ENCODE results near the gene ZBTB18.

The ZBTB18 gene

DNA sequence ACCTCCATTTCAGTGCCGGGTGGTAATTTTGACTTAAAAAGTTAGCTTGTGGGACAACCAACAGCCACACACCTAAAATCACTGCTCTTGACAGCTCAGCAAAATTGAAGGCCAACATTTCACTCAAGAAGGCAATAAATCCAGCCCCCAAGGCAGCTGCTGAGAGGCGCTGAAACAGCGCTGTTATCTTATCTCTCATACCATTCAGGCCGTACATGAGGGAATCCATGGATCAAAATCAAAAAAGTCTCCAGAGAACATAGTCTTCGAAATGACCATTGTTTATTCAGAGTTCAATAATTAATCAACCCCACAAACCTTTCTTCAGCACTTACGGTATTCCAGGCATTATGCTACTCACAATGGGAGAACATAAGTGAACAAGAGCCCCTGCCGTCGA is 38.5 kb downstream of the ZBTB18 start:
- DNase-seq, result no peak

DNA sequence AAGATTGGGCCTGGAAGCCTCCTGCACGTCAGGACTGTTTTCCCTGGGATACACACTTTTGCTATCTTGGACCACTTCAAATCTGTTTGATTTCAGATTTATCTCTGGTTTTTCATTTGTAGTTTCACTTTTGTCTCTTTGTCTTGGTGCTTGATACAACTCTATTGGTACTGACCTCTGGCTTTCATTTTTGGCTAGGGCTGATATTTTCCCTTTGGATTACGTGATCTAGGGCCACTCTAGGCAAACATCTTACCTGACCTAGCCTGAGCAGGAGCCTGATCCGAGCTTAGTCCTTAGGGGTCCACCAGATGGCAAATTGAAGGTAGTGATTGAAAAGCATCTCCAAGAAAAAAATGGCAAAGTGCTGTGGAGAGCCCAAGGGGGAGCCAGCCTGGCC is 39.6 kb downstream of the ZBTB18 start:
- DNase-seq, result no peak

DNA sequence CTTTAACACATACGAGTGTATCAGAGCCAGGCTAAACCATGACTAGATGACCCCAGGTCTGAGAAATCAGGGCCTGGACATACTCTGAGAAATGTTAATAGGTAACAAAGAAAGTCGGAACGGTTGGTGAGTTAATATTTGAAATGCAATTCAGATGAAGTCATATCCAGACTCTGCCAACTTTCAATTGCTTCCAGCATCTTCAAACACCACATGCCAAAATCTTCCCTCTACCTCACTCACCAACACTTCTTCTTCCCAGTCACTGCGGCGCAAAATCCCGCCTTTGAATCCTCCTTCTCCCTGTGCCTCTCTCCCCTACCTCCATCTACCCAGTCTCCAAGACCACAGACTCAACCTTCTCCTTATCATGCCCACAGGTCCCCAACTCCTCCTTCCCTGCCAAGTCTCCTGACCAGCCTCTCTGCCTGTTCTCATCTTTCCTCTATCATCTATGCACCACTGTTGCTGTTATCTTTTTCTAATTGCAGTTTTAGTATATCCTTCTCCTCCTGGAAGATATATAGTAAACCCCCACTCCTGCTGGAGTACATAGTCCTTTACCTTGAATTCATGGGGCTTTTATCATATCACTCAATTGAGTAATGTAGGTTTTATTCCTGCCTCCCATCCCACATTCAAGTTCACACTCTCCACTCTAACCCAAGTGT is 41.3 kb downstream of the ZBTB18 start:
- DNase-seq, result no peak

DNA sequence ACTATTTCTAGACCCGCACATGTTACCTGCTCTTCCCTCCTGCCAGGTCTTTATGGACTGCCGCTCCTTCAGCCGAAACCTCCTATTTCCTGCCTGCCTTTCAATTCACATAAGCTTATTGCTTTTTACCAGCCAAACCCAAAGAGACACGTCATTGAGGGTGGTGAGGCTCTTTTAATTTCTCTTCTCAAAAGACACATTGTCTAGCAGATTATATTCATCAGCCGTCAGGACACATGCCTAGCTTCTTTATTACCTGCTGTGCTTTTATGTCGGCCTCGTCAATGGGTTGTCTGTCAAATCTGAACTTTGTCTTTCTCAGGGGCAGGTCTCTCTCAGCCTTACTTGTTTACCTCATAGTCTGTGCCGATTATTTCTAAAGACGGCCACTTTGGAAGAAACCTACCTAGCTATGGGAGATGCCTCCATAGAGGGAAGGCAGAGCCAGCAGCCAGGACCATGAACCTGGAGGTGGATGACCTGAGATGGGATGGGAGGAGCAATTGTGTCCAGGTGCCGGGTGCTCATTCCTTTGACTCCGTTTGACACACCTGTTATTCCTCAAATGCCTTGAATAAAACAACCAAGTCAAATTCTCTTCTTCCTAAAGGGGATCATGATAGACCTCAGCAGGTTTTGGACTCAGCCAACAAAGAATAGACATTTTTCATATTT is 42.0 kb downstream of the ZBTB18 start:
- no peak for DNase-seq

DNA sequence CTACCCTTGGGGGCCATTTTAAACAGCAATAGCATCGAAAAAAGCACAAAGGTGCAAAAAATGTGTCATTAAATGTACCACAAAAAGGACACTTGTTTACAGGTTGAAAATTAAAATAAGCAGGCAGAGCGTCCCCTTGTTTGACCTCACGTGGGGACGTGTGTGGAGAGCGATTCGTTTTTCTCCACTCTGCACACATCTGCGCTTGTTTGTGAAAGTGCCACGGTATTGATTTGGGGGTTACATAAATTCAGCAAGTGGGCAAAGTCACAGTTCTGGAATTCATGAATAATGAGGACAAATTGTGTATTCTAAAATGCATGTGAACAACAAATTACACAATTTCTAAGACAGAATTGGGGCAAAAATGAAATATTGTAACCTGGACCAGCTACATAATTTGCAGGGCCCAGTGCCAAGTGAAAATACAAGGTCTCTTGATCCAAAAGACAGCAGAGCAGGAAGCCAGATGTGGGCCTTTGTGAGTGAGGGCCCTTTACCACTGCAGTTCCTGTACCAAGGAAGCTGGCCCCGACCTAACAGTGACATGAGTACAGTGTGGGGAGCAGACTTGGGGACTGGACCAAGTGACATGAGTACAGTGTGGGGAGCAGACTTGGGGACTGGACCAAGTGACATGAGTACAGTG is 43.9 kb downstream of the ZBTB18 start:
- no peak for DNase-seq

DNA sequence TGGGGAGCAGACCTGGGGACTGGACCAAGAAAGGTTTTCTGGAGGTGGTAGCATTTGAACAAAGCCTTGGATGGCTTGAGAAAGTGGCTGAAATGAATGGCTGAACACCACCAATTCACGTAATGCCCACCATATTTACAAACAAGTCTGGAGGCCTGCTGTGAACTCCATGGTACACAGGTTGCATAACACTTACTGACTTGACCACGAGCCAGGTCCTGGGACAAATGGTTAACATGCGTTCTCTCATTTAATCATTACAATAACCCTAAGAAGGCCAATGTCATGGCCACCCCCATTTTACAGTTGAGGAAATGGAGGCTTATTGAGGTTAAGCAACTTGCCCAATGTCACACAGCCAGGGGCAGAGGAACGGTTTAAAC is 44.4 kb downstream of the ZBTB18 start:
- no peak for DNase-seq

DNA sequence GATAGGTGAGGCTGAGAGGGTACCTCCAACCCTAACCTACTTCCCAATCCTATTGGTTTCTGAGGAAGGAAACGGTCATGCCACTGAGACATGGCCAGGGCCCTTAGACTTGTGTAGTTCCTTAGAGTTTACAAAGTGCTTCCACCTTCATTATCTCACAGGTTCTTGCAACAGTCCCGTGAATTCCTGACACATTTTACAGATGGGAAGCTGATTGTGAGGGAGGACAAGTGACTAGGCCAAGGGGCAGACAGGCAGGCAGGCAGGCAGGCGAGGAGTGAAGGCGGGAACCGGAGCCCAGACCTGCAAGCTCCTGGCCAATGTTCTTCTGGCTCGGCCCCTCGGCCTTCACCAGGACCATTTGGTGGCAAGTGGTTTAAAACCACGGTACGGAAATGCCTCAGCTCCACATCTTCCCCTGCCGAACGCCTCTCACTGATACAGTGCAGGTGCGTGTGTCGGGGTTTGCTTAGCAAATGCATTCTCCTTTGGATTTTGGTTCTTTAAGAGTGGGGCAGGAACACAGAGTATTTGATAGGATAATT is 45.1 kb downstream of the ZBTB18 start:
- no peak for DNase-seq

DNA sequence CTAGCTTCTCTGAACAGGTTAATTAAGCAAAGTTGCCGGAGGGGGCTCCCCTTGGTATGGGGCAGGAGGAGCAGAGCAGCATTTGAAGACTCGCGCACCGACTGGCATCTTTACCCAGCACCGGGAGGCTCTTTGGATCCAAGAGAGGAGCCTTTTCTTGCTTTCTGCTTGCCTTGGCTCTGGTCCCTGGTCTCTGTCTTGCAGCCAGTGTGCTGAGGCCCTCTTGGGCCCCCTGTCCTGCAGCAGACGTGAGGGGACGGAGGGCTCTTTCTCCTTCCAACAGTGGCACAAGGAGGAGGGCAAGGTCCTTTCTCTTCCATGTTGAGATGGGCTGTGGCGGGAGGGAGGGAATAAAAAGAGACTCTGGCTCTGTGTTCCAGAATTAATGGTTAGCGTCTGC is 45.6 kb downstream of the ZBTB18 start:
- no peak for DNase-seq

DNA sequence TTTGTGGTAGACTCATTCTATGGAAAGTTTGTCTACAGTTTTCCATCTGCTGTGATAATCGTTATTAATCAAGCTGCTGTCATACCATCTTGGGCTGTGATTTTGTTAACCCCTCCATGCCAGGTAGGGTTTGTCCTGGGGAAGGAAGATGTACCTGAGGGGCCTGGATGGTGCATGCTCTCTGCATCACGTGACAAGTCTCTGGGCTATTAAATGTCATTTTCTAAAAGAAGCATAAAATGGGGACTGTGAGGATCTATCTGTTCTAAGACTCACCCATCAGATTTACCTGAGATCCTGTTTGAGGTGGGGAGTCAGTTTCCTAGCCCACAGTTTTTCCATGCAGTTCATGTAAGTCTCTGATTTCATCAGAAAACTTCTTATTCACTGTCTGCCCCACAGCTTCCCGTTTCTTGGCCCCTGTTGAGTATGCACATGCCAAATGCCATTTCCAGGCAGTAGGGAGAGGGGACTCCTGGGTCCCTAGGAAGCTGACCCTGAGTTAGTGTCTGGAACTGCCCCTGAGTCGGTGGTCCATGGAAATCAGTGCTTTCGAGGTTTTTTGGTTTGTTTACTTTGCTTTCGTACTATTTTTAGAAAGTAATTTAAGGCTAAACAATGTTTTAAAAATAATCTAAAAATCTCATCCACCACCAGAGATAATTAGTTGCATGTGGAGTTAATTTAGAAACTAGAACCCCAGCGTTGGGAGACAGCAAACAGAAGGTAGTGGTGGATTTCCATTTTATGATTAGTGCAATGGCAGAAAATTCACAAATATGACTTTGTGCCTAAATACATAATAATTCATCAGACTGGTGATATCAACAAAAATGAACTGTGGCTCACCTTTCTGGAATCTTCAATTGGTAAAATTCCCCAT is 46.7 kb downstream of the ZBTB18 start:
- DNase-seq, result no peak

DNA sequence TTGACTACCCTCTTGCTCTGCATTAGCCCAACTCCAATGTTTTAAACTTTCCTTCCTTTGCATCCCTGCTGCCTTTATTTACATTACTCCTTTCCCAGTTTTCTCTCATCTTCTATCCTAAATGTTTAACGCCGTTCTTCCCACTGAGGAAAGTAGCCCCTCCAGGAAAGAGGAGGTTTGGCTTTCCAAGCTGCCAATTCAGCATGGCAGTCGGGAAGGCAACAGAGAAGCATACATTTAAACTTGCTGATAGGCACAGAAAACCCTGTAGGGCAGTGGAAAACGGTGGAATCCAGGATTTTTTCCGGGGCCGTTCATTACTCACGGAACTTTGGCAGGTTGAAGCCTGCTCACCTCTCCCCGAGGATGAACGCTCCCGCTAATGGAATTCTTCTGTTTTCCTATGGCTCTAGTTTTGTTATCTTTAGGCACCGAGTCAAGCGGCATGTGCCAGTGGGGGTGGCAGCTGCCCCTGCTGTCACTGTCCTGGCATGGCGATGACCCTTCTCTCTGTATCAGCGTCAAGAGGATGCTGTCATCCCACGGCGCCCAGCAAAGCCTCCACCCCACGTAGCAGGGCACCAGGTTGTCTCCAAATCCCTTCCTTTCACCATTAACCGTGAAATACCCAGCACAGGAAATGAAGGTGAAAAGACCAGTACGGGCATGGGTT is 48.3 kb downstream of the ZBTB18 start:
- no peak for DNase-seq

DNA sequence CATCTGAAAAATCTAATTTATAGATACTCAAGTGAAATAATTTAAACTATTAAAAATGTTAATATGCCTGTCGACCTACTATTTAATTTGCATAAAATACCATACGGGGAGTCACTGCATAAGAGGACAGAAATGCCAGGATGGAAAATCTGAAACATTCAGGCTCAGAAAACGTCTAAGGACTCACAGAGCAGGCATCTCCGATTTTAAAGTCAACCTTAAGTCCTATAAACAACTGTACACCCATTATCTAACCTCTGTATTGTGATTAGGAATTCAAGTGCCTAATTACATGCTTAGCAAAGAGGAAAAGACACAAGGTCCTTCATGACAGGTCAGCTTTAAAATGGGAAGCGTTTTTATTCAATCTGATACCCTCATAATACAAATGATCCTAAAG is 49.2 kb downstream of the ZBTB18 start:
- DNase-seq, result no peak

DNA sequence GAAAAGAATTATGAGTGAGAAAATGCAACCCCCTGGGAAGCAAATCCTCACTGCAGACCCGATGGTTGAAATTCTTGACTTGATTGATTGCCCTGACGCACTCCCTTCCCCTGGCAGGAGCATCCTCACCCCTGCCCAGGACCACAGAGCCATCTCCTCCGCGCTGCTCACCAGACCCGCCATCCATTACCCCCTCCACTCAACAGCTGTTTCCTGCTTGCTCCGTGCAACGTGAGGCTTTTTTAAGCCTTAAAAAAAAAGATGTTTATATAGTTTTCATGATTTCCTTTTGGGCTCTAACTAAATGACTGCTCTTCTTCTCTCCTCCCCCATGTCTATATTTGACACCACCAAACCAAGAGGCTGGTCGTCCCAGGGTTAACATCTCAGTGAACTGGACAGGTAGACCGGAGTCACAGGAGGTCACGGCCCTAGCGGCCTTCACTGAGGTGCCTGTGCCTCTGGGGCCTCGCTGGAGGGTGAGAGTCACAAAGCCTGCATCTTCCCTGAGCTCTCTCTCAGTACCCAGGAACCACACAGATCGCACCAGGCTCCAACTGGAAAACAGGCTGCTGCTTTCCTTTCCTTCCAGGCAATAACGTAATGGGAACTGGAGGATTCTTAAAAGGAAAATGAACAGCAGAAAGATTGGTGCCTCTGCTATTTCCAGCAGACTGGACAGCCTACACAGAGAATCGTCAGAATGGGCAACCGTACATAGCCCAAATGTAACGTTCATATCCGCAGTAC is 49.8 kb downstream of the ZBTB18 start:
- no peak for DNase-seq

DNA sequence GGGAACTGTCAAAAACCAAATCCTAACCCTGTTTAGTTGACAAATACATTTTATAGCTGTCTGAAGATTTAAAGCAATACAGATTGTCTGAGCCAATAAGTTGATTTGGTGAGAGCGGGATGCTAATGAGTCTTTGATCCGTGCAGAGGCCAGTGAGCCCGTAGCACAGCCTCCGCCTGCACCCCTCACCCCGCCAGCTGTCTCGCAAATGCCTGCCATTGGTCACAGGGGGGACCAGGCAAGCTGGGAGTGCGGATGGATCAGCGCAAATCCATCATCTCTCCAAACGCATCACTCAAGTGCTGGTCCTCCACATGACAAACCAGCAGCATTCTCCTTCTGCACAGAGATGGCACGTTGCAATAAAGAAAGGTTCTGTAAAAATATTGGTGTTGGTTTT is 51.0 kb downstream of the ZBTB18 start:
- no peak for DNase-seq

DNA sequence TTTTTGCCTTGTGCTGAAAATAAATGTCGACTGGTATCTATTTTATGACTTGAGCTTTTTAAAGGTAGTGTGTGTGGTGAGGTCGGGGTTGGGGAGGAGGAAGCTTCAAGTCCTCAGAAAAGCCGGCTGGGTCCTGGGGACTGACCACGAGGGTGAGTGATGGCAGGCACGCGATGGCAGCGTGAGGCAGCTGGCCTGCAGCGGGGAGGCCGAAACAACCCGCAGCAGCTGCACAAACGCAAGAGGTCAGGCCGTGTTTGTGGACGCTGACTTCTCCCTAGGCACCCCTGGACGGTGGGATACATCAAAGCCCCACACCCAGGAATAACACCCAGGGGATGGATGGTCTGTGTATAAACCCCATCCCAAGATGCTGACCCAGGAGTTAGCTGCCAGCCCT is 51.4 kb downstream of the ZBTB18 start:
- no peak for DNase-seq

DNA sequence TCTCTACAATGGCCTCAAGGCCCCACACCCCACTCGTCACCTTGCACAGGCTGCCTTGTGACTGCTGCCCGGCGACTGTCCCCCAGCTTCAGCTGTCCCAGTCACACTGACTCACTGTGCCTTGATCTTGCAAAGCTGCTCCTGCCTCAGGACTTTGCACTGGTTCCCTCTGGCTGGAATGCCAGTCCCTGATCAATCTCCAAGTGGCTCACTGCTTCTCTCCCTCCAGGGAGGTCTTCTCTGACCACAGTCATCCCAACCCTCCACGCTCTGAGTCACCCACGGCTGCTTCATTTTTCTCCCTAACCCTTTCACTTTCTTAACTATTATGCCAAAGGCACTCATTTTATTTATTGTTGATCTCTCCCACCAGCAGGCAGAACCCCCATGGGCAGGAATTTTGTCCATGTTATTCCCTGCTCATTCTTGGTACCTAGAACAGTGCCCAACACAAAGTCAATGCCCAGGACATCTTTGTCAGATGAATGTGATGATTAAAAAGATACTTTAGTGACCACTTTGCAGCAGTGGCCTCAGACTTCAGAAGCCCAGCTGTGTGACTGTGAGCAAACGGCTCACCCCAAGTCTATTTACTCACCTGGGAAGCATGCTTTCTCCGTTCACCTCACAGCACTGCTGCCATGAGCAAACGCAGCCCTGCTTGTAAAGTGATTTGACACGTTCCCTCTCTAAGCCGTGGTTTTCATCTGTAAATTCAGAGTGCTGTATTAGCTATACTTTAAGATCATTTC is 53.4 kb downstream of the ZBTB18 start:
- DNase-seq, result no peak

DNA sequence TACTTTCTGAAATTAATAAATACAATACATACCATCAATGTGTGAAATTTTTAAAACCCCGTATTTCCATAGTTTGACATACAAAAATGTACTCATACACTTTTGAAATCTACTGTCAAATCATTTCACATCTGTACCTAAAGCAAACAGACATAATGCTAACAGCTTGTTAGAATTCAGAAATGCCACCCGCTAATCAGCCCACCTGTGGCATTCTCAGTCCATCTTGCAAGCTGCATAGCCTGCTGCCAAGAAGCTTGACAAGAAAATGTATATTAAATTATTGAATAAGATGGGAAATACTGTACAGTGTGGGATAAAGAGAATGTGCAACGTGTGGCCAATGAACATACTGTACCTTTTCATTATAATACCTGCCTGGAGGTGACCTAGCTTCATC is 55.1 kb downstream of the ZBTB18 start:
- DNase-seq, result no peak
